Lower leg skin (tissue), 3 donors: Measurements from ENCODE around the gene SLC6A12.

ENCODE experiments used
- POLR2A ChIP-seq, 2 donors: fragments of 450-650 bp; IDR thresholded peaks; one replicate each; pipeline ENCODE4 v1.6.1; 2016 to 2017; ENCODE audit warnings: antibody characterized with exemption in 2 of 2, mild to moderate bottlenecking in 1 of 2, moderate library complexity in 1 of 2
- TF ChIP-seq, protein P1 (sequence below), 3 donors: fragments of 450-650 bp; IDR thresholded peaks; one replicate each; pipeline ENCODE4 v1.5.1; 2016; ENCODE audit warnings: antibody characterized with exemption in 3 of 3, mild to moderate bottlenecking in 3 of 3, moderate library complexity in 2 of 3

DNA sequence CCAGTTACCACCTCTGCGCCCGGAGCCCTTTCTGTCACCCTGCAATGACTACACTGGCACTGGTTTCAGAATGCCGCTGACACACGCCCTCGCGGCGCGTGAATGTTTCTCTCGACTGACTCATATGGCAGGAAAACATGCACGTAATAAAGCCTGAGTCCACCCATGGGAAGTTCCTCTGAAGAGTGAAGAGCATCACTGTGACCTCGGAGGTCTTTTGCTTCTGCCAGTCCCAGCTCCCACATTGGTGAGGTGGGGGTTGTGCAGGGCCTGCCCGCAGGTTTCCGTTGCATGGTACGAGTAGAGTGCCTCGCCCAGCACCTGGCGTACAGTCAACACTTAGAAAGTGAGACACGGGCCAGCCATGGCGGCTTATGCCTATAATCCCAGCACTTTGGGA, 11.1 kb upstream of the SLC6A12 start:
- TF ChIP-seq, protein P1, sequence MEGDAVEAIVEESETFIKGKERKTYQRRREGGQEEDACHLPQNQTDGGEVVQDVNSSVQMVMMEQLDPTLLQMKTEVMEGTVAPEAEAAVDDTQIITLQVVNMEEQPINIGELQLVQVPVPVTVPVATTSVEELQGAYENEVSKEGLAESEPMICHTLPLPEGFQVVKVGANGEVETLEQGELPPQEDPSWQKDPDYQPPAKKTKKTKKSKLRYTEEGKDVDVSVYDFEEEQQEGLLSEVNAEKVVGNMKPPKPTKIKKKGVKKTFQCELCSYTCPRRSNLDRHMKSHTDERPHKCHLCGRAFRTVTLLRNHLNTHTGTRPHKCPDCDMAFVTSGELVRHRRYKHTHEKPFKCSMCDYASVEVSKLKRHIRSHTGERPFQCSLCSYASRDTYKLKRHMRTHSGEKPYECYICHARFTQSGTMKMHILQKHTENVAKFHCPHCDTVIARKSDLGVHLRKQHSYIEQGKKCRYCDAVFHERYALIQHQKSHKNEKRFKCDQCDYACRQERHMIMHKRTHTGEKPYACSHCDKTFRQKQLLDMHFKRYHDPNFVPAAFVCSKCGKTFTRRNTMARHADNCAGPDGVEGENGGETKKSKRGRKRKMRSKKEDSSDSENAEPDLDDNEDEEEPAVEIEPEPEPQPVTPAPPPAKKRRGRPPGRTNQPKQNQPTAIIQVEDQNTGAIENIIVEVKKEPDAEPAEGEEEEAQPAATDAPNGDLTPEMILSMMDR (IDR thresholded peaks at IDR 0.05) = no peak
- TF ChIP-seq POLR2A (IDR thresholded peaks at IDR 0.05) = no peak
